NCI-H510A treated with DMSO at 0.1 percent for 48 hours (cell line): ENCODE measurements around the gene SERPINE2.
"Not testable (repeated sequence)": the region's sequence is repeated elsewhere in the genome, so short reads cannot be mapped to it uniquely, and the experiment has no call there.

Experiments
- DNase-seq: peaks from one replicate; lab custom pipeline; 2025; lab: John Stamatoyannopoulos, UW

The SERPINE2 gene

DNA sequence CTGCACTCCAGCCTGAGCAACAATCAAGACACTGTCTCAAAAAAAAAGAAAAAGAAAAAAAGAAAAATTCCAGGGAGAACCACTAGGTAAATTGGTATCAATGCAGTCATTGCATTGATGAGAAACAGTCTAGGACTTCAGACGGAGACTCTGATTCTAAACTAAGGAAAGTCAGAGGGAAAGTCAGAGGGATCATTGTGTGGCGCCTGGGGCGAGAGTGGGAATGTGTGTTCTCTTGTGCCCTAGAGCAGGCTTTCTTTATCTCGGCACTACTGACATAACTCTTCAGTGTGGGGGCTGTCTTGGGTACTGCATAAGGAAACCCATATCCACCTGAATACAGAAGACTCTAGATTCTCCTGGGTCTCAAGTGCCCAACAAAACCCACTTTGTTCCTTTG, 24.8 kb downstream of the SERPINE2 start:
- no peak for DNase-seq

DNA sequence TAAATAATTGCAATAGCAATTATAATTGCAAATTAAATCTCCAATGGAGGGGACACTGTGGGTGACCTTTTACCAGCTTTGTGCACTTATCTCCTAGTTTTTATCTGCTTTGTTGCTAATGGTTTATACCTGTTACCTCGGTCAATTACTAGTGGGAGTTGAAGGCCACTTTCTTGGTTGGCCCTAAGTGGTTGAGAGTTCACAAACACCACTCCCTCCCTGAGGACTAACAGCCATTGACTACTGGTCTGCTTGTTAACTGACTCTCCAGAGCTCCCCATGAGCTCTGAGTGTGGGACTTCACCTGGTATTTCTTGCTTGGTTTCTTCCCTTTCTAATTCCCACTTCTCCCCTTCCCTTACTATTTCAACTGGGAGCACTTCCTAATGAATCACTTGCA, 27.2 kb downstream of the SERPINE2 start:
- DNase-seq: no peak

DNA sequence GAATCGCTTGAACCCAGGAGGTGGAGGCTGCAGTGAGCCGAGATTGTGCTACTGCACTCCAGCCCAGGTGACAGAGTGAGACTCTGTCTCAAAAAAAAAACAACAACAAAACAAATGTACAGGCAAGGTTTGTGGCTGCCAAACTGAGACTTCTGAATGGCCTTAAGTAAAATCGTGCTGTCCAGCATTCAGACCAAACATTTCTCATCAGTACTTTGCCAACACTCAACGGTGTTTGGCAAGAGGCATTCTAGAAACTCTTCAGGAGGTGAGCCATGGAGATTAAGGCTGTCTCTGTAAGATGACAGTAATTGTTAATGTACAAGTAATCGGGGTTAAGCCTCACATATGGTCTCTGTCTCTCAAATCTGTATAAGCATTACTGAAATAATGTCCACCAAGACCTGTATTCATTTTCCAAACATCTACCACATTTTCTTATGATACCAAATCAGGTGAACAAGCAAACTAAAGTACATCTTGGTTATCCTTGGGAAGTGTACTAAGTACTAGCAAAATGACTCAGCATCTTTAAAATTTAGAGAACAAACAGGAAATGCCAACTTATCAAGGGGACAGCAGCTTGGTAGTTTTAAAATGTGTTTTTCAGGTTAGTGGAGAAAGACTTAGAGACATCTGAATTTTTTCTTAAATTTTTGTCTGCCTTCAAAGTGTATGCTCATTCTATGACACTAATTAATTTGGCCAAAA, 29.3 kb downstream of the SERPINE2 start:
- DNase-seq: no peak

DNA sequence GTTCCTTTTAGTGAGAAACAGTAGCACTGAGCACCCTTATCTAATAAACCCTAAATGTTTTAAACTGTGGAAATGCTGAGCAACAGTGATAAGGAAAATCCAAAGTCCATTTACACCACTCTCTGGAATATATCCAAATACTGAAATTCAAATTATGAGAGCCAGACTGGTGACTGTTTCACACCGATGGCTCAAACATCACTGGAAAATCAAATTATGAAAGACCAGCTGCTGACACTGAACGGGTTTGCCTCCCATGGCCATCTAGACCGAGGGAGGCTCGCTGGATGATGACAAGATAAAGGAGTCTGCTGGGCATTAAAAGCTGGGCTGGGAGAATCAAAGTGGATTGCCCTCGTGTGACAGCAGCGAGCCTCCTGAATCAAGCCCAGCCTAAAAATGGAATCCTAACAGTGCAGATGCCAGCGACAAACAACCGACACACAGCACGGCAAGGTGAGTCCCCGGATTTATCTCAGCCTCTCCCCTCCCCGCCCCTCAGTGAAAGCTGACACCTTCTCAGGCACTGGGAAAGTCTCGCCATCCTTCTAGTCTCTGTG, 30.3 kb downstream of the SERPINE2 start:
- no peak for DNase-seq

DNA sequence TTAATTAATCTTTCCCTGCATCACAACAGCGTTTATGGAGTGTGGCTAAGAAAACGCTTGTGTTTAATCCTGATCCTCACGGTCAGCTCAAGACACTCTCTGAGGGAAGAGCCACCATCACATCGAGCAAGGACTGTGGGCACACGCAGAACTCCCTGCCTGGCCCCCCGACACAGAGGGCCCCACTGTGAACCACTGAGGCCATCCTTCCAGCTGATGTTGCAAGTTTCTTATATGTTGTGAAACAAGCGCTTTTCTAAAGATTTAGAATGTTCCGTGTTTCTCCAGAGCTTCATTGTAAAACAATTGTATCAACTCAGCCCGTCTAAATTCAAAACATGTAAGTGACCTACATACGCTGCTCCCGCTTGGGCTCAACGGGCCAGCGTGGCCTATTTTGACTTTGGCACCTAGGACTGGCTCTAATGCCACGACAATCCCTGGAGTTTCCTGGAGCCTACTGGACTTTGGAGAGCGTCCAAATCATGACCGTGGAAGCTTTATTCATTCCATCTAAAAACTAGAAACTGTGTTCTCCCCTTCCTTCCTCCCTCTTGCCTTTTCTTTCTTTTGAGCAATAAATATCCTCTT, 34.9 kb downstream of the SERPINE2 start:
- no peak for DNase-seq

DNA sequence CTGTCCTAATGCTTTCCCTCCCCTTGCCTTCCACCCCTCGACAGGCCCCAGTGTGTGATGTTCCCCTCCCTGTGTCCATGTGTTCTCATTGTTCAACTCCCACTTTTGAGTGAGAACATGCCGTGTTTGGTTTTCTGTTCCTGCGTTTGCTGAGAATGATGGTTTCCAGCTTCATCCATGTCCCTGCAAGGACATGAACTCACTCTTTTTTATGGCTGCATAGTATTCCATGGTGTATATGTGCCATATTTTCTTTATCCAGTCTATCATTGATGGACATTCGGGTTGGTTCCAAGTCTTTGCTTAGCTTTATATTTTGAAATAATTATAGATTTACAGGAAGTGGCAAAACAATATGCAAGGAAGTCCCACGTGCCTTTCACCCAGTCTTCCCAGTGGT, 38.4 kb downstream of the SERPINE2 start:
- not testable (repeated sequence) for DNase-seq

DNA sequence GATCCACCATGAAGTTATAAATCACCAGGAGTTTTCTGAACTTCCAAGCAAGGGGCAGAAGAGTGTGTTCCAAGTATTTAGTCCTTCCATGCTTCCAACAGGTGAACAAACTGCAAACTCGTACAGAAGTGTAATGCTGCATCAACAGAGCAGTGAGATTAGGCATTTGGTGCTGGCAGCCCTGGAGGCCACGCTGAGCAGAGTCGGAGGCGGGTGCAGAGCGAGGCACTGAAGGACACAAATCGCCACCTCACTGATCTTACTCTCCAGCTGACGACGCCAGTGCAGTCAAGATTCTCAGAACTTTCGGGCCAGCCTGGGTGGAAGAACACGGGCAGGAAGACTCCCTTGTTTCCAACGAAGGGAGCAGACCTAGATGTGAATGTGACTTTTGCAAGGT, 39.2 kb downstream of the SERPINE2 start:
- no peak for DNase-seq

DNA sequence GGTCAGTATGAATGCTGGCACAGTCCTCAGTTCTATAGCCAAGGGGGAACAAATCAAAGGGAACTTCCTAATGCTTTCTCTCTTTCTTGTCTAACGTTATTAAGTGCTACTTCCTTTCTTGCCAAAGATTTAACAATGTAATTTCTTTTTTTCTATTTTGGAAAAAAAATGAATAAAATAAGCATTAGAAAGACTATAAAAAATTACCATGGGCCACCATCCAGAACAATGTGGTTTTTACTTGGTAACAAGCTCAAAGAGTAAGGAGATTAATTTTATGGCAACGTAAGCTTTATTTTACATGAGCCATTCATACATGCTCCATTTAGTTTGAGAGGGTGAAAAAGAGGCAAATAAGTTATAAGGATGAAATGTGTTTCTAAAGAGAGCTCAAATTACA, 40.1 kb downstream of the SERPINE2 start:
- no peak for DNase-seq

DNA sequence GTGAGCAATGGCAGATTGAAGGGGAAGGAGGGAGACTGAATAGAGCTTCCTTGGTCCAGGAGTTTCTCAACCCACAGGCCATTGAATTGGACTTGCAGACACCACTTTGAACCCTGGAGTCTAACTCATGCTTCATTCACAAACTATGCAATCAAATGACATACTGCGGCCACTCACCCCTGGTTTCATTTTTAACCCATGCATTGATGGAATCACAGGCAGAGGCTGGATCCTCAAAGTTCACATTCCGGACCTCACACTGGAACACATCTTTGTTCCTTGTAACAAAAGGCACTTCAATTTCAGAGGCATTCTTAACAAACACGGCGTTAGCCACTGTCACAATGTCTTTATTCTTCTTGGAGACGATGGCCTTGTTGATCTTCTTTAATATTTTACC, 41.1 kb downstream of the SERPINE2 start:
- DNase-seq: no peak

DNA sequence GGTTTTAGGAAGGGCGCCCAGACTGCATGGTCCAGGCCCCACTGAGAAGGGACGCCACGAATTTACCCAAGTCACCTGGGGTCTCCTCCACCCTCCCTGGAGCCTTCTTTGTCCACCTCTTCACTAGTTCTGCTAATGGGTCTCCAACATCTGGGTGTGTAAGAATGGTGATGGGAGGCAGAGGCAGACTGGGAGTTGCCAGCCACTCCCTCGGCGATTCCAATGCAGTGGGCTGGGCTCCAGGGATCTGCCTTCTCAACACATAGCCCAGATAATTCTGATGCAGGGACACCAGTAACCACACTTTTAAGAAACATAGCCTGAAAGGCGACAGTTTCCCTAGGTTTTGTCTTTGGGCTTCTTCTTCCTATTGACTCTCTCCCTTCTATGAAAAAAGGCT, 42.7 kb downstream of the SERPINE2 start:
- DNase-seq: no peak

DNA sequence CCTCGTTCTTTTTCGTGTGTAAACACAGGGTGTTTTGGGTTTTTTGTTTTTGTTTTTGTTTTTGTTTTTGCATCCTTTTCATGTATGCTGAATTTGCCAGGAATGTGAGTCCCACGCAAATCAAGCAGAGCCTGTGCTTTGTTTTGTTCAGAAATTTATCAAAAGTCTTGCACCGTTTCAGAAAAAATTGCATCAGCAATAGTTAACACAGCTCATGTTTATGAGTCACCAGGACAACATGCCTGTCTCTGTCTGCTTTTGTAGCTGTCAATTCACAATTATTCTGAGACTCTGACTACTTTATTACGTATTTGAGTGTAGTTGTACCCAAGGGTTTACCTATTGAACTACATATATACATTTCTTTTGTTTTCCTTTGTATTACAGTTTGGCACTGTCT, 43.5 kb downstream of the SERPINE2 start:
- no peak for DNase-seq

DNA sequence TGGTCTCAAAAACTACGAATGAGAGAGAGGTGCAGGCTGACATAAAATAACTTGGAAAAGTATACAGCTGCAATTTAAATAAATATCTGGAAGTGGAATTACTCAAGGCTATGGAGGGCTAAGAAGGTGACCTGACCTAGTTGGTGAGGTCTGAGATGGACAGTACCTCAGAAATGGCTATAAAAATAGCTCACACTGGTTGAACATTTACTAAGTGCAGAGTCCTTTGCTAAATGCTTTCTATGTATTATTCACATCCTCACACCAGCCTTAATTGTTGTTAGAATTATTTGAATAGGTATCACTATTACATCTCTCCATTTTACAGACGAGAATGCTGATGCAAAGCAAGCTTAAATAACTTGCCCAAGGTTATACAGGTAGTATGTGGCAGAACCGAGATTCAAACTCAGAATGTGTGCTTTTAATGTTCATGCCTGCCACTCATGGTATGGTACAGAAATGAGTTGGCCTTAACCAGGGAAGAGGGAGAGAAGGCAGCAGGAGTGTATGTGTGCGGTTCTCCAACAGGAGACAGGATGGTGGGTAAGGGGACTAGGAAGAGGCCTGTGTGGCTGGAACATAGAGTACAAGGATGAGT, 44.4 kb downstream of the SERPINE2 start:
- DNase-seq: no peak

DNA sequence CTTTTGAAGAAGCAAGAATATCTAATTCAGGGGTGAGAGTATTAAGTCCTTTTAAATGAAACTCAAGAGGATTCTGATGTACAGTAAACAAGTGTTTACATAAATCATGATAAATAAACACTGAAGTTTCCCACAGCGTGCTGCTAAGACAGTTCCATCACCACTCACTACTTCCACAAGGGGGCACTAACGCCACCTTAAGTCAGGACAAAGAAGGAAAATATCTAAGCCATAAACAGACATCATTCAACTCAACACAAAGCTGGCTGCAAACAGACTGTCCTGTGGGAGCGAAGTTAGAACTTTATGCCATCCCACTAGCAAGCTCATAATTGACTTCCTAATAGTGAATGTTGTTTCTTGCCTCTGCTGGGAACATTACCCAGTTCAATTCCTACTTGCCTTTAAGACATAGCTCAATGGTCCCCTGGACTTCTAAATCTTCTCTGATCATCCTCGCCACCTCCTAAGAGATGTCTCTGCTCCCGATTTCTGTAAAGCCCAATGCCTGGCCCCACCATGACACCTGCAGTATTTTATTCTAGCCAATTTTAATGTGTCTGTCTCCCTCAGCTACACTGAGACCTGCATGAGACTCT, 45.4 kb downstream of the SERPINE2 start:
- peak; percentile 48 for DNase-seq

DNA sequence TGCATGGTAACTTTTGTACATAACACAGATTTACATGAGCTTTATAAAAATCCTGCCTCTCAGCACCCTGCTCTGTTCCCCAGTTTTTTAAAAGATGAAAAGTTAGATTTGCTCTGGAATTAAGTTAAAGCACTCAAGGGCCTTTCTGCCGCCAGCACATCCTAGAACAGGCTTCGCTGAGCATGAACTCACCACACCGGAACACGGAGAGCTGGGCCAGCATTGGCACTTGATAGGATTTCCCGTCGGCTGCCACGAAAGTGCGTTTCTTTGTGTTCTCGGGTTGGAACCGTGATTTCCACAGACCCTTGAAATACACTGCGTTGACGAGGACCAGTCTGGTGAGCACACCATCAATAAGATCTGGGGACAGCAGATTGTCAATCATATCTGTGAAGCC, 47.5 kb downstream of the SERPINE2 start:
- DNase-seq: no peak

DNA sequence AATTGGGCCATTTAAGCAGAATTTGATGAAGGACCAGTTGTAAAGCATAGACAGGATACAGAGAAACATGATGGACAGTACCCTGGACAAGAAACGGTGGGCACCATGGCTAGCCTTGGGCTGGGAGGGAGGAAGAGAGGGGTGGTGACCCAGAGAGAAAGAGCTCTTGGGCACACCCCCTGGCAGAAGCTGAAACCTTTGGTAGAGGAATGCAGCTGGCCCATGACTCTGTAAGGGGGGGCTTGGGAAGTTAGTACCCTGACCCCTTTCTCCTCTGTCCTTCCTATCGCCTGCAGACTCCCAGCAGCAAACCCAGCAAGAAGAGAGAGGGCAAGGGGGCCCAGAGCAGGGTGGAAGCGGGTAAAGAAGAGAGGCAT, 49.2 kb downstream of the SERPINE2 start:
- DNase-seq: no peak

DNA sequence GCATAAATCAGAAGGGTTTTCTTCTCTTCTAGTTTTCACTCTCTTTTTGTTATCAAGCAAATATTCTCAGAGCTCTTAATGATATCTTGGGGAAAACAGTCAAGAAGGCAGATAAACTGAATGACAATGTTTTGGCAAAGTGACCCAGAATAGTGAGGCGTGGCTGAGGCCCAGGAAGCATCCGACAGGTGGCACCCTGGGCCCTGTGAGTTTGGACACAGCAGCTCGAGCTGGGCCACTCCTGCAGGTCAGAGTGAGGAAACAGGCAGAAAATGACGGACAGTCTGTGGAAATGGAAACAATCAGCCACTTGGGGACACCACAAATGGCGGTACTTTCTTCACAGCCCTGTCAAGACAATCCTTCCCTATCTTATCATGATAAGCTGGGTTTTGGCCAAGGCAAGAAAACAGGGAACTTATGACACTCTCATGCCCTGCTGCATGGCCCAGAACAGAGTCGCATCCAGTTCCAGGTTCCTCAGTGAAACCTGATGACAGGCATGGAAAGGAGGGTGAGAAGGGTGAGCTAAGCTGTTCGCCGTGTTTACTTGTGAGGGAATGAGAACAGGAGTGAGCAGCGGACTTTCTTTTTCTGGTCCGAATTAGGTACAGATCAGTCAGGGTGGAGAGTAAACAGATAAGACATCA, 49.8 kb downstream of the SERPINE2 start:
- no peak for DNase-seq

DNA sequence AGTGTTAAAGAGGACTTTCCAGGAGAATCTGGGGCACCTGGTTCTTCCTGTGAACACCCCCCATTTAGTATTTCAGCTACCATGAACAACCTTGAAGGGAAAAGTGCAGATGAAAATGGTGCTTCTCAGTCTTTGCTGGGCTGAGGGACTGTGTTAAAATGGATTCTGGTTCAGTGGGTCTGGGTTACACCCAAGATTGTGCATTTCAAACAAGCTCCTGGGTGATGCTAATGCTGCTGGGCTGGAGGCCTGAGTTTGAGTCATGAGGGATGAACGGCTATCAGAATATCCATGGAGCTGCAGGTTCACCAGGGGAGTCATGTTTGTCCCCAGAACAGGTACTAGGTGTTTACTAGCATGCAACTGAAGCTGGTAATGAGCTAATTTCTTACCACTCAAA, 57.8 kb downstream of the SERPINE2 start:
- no peak for DNase-seq

DNA sequence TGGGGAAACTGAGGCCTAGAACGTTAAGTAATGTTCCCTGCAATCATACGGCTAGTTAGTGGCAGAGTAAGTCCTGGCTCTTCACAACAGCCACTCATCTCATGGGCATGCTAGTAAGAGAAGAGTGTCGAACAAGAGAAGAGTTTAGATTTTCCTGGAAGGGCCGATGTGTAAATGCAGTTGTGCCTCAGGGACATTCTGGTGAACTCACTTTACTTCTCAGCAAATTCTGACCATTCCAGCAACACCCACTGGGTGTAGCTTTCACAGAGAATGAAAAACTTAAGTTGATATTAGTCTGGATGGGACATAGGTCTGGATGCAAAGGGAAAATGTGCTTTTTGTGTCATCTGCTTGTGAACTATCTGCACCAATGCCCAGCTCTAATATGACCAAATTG, 58.3 kb downstream of the SERPINE2 start:
- DNase-seq: no peak

DNA sequence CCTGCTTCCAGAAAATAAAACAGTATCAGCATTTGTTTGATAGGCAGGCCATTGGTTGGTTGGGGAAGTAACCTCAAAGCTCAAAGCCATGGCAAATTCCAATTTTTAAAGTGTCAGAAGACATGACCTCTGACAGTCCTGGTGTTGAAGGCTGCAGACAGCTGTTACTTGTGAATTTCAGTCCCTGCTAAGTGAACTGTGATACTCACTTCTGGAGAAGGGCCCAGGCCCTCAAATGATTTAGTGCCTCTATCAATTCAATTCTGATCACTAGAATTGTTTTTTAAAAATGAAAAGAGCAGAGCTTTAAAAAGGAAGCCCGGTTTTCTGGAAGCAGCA, 58.7 kb downstream of the SERPINE2 start:
- DNase-seq: no peak

DNA sequence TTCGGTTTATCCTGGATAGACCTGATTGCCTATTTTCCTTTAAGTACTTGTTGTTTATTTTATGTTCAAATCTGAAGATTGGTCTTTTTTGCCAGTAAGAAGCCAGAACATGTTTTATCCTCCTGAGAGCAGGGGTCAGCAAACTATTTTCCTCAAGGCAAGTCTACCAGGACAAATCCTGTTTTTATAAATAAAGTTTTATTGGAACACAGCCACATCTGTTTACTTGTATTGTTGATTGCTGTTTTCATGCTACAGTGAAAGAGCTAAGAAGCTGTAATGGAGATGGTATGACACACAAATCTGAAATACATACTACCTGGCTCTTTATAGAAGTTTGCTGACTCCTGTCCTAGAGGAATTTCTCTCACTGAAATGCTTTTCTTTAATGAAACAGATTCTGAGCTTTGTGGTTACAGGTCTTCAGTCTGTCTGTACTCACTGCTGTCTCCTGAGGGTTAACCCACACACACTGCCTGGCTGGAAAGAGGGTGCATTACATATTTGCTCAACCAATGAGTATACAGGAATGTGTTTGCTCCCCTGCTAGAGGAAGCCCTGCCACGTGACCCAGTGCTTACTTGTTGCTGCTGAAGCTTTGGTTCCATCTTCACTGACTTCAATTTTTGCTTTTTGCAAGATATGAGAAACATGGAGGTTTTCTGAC, 59.2 kb downstream of the SERPINE2 start:
- DNase-seq: no peak

DNA sequence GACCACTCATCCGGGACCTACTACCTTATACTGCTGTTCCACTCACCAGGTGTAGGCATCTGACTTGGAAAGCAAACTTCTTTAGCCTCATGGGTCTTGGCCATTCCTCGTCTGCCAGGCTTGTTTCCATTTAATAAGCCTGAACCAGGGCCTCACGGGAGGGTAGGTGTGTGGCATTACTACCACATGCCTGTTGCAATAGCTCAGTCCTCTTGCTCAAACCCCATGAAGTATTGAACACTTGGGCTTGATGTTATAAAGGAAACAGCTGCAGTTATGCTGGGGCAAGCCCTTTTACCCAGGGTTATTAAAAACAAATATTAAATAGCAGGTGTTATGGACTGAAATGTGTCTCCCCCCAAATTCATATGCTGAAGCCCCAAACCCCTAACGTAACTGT, 60.6 kb downstream of the SERPINE2 start:
- DNase-seq: no peak

DNA sequence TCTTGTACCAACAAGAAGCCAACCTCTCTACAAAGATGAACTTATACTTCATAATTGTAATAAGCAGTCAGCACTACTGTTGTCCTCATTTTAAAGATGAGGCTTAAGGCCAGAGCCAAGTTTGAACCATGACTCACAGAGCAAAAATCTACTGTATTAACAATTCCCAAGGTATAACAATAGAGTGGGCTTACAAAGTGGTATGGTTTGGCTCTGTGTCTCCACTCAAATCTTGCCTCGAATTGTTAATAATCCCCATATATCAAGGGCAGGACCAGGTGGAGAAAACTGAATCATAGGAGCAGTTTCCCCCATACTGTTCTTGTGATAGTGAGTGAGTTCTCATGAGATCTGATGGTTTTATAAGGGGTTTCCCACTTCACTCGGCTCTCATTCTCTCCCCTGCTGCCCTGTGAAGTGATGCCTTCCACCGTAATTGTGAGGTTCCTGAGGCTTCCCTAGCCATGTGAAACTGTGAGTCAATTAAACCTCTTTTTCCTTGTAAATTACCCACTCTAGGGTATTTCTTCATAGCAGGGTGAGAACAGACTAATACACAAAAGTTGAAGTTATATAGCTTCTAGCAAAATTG, 62.4 kb downstream of the SERPINE2 start:
- DNase-seq: no peak
